Duodenal mucosa (tissue), 2 donors: Measurements from ENCODE around the gene COQ8B.

Experiments used
- H3K27ac ChIP-seq: one replicate; pipeline ENCODE4 v1.7.0; 2013; ENCODE audit warnings: low read depth, low read length
- H3K27me3 ChIP-seq, 2 donors: one replicate each; pipeline ENCODE4 v1.7.0; 2013; ENCODE audit warnings: low read length in 2 of 2, control low read depth in 1 of 2; ENCODE audit not compliant: insufficient read depth in 2 of 2, control insufficient read depth in 1 of 2
- H3K36me3 ChIP-seq, 2 donors: one replicate each; pipeline ENCODE4 v1.7.0; 2013; ENCODE audit warnings: low read length in 2 of 2, control low read depth in 1 of 2; ENCODE audit not compliant: insufficient read depth in 2 of 2, control insufficient read depth in 1 of 2
- H3K4me1 ChIP-seq, 2 donors: one replicate each; pipeline ENCODE4 v1.7.0; 2013; ENCODE audit warnings: low read length in 2 of 2, control low read depth in 1 of 2; ENCODE audit not compliant: insufficient read depth in 2 of 2, control insufficient read depth in 1 of 2
- H3K4me3 ChIP-seq, 2 donors: one replicate each; pipeline ENCODE4 v1.7.0; 2013; ENCODE audit warnings: low read length in 2 of 2, low read depth in 1 of 2
- H3K9ac ChIP-seq, 2 donors: one replicate each; pipeline ENCODE4 v1.7.0; 2013; ENCODE audit warnings: low read length in 2 of 2, low read depth in 1 of 2
- H3K9me3 ChIP-seq, 2 donors: one replicate each; pipeline ENCODE4 v1.7.0; 2013; ENCODE audit warnings: low read length in 2 of 2, control low read depth in 1 of 2; ENCODE audit not compliant: control insufficient read depth in 1 of 2

Gene COQ8B

DNA sequence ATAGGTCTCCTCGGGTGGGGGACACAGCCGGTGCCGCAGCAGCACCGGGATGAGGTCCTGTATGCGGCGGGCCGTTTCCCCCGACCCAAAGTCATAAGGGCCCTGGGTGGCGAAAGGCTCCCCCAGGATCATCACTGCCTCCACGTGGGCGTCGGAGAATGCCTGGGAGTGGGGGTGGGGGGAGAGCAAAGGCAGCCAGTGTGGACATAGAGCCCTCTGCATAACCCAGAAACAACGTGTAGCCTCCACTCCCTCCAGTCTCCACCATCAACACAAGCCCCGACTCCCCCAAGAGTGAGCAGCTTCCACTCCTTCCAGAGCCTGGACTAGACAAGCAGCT lies 24.5 kb downstream of the COQ8B start:
- H3K36me3 ChIP-seq, result peaks cover 8 to 22% of the 10 kb centered on the region in 2 donors
- no peak overlapping the region for H3K27ac ChIP-seq
- H3K27me3 ChIP-seq, result no peaks in the 10 kb centered on the region
- H3K9me3 ChIP-seq, result no peaks in the 10 kb centered on the region
- no peak overlapping the region for H3K4me3 ChIP-seq
- no peak overlapping the region for H3K9ac ChIP-seq
- H3K4me1 ChIP-seq, result peaks cover 0 to 31% of the 10 kb centered on the region in 2 donors

DNA sequence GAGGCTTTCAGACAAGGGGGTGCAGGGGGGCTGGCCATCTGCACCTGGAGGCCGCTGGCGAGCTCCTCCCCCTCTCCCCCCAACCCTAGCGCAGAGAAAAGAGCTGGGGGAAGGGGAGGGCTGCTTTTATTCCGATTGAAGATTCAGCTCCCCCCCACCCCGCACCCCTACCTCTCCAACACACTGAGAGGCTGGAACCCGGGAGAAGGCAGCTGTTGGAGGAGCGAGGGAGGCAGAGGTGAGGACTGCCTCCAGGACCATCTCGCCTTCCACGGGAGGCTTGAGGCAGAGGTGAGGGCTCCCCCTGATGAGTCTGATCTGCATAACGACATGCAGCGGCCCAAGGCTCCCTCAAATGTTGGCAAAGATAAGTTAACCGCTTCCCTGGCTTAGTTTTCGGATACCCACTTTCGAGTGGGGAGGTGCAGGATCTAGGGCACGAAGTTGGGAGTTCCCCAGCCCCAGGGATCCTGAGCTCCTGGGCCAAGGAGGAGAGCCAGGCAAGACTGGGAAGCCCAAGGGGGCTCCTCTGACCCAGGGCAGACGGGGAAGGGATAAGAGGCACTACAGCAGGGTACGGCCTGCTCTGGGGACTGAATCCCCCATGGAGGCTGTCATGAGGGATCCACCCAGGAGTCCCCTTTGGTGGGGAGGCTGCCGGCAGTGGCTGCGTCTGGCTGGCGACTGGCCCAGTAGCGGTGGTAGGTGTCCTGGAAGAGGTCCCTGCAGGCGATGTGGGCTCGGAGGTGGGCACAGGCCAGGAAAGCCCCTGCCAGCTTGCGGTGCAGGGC lies 25.1 kb downstream of the COQ8B start:
- Histone ChIP-seq H3K27ac (peak overlapping the region; percentile 71), H3K36me3 (peaks cover 7 to 23% of the 10 kb centered on the region in 2 donors), H3K27me3 (no peaks in the 10 kb centered on the region), H3K9ac (peak overlapping the region in 1 of 2 donors; percentile 57), H3K4me3 (peak overlapping the region in 1 of 2 donors; percentile 78), H3K4me1 (peaks cover 0 to 31% of the 10 kb centered on the region in 2 donors), H3K9me3 (no peaks in the 10 kb centered on the region)

DNA sequence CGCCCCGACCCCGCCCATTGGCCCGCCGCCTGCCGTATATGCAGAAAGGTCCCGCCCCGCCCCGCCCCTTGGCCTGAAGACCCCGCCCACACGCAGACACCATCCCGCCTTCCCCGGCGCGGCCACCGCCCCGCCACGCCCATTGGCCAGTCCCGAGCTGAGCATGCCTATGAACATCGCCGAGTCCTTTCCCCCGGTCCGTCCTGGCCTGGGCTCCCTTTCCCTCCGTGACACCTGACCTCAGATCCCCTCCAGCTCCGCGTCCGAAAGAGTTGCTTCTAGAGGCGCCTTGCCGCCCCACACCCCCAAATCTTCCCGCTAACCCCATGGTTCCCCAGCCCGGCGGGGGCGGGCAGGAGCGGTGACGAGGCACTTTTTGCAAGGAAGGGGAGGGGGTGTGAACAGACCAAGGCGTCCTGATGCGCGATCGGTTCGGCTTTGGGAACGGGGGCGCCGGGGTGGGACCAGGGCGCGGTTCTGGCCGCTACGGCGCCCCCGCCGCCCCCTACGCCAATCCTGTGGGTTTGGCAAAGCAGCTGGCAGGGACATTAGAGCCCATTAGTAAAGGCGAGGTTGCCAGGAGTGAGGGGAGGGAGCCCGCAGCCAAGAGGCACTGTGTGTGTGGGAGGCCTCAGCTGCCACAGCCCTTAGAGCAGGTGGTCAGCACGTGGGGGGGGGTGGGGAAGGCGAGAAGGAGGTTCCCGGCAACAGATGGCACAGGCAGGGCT lies 25.8 kb downstream of the COQ8B start:
- Histone ChIP-seq H3K4me1 (peaks cover 0 to 31% of the 10 kb centered on the region in 2 donors), H3K27me3 (no peaks in the 10 kb centered on the region), H3K36me3 (peaks cover 6 to 27% of the 10 kb centered on the region in 2 donors), H3K9ac (peak overlapping the region; percentile 57), H3K4me3 (peak overlapping the region; percentile 71 to 78), H3K27ac (peak overlapping the region; percentile 71), H3K9me3 (no peaks in the 10 kb centered on the region)

DNA sequence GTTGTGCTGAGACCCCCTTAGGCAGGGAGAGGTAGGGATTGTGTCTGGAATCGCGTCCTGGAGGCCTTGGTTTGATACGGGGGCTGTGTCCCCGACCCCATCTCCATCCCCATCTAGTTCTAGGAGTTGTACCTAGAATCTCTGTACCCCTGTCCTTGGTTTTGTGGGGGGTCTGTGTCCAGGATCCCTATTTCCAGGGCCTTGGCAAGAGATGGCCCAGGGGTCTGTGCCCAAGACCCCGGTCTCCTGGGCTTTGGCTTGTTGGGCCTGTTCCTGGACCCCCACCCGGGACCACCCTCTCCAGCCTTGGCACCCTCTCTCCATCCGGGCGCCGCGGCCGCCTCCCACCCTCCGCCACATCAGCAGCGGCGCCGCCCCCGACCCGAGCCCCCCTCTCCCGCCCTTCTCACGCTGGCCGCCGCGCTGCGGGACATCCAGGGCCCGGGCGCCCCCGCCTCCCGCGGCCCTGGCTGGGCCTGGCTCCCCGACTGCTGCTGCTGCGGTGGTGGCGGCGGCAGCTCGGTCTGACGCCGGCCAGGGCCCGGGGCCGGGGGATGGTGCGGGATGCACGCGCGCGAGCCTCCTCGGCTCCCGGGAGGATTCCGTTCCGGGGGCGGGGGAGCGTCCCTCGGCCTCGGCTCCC lies 26.5 kb downstream of the COQ8B start, which contains the start of gene NUMBL:
TSS of gene NUMBL (minus strand) at position 602 of the 643 bp plus-strand sequence. CDS start at position 434, 168 bp downstream.
- no peaks in the 10 kb centered on the region for H3K27me3 ChIP-seq
- H3K9ac ChIP-seq, result peak within 1 kb of the TSS; percentile 57
- peaks cover 12 to 28% of the 10 kb centered on the region in 2 donors for H3K36me3 ChIP-seq
- H3K4me1 ChIP-seq, result peaks cover 0 to 31% of the 10 kb centered on the region in 2 donors
- peak within 1 kb of the TSS; percentile 71 to 78 for H3K4me3 ChIP-seq
- H3K27ac ChIP-seq, result peak within 1 kb of the TSS; percentile 71
- no peaks in the 10 kb centered on the region for H3K9me3 ChIP-seq

DNA sequence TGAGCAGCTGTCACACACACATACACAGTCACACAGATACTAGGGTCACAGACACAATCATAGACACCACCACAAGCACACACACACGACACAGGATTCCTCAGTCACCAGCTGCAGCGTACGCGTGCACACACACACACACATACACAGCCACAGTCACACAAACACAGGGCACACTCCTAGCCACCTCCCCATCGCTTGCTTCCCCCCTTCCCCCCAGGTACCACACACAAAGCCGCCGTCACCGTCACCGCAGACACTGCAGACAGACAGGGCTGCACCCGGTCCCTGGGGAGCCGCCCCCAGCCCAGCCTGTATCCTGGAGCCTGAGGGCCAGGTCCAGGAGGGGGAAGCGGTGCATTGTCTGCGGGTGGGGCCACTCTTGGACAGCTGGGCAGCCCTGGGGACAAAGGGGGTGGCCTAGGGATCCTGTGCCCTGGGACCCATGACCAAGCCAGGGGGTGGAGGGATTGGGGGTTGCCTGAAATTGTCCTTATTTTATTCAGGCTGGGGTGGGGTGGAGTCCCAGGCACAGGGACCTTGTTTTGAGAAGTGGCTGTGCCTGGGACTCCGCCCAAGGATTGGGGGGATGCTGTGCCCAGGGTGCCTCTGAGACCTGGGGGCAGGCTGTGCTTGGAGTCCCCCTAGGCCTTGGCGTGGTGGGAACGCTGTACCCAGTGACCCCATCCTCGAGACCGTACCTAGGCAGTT lies 27.2 kb downstream of the COQ8B start:
- H3K4me1 ChIP-seq, result peaks cover 0 to 31% of the 10 kb centered on the region in 2 donors
- H3K36me3 ChIP-seq, result peaks cover 12 to 30% of the 10 kb centered on the region in 2 donors
- peak overlapping the region; percentile 51 for H3K27ac ChIP-seq
- no peaks in the 10 kb centered on the region for H3K27me3 ChIP-seq
- H3K9ac ChIP-seq, result peak overlapping the region; percentile 49 to 54
- H3K9me3 ChIP-seq, result no peaks in the 10 kb centered on the region
- H3K4me3 ChIP-seq, result peak overlapping the region; percentile 58 to 68

DNA sequence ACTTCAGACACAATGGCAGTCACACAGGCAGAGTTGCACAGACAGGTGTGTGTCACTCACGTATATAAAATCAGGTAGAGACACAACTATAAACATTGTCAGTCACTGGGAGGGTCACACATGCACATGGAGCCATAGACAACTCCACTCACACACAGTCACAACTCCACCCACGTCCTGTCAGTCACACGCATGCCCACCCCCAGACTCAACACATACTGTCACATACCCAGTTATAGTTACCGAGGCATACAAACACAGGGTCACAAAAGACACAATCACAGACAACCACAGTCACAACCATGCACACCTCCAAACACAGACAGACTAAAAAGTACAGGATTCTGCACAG lies 27.7 kb downstream of the COQ8B start:
- H3K9ac ChIP-seq, result peak overlapping the region; percentile 49 to 54
- peaks cover 10 to 25% of the 10 kb centered on the region in 2 donors for H3K36me3 ChIP-seq
- peaks cover 0 to 31% of the 10 kb centered on the region in 2 donors for H3K4me1 ChIP-seq
- peak overlapping the region; percentile 44 to 68 for H3K4me3 ChIP-seq
- no peak overlapping the region for H3K27ac ChIP-seq
- H3K9me3 ChIP-seq, result no peaks in the 10 kb centered on the region
- no peaks in the 10 kb centered on the region for H3K27me3 ChIP-seq

DNA sequence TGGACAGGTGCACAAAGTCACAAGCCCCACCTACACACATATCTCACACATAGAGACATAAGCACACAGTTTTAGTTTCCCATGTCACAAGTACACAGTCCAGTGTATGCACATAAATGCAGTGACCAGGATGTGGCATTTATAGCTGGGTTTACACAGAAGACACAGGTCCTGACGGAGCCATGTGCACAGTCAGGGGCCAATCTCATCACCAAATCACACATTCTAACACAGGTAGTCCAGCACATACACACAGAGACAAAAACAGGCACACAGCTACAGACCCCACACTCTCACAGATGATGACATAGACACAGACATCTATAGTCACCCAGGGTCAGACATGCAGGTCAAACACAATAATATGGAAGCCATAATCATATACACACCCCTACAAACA lies 28.4 kb downstream of the COQ8B start:
- Histone ChIP-seq H3K27me3 (no peaks in the 10 kb centered on the region), H3K9ac (no peak overlapping the region), H3K27ac (no peak overlapping the region), H3K9me3 (no peaks in the 10 kb centered on the region), H3K4me1 (peaks cover 0 to 31% of the 10 kb centered on the region in 2 donors), H3K4me3 (peak overlapping the region; percentile 14 to 68), H3K36me3 (peaks cover 10 to 22% of the 10 kb centered on the region in 2 donors)

DNA sequence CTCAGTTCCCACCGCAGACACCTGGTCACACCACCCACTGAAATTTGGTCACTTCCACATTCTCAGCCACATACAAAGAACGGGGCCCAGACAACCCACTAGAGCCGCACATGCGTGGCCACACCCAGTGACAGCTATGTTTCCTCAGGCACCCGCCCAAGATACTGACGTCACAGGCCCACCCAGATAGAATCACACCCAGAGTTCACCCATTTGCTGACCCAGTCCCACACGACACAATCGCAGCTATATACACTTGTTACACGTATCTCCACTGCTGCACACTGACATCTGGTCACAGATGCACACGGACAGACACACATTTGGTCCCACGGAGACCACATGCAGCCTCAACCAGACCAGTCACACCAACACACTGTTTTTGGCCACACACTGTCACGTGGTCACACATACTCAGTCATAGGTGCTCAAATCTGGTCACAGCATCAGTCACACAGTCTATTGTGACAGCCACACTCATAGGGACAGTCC lies 29.1 kb downstream of the COQ8B start:
- peaks cover 0 to 31% of the 10 kb centered on the region in 2 donors for H3K4me1 ChIP-seq
- H3K4me3 ChIP-seq, result peak overlapping the region; percentile 14 to 40
- no peaks in the 10 kb centered on the region for H3K9me3 ChIP-seq
- H3K36me3 ChIP-seq, result peaks cover 10 to 21% of the 10 kb centered on the region in 2 donors
- H3K27me3 ChIP-seq, result no peaks in the 10 kb centered on the region
- peak overlapping the region in 1 of 2 donors; percentile 9 for H3K9ac ChIP-seq
- H3K27ac ChIP-seq, result peak overlapping the region; percentile 2

DNA sequence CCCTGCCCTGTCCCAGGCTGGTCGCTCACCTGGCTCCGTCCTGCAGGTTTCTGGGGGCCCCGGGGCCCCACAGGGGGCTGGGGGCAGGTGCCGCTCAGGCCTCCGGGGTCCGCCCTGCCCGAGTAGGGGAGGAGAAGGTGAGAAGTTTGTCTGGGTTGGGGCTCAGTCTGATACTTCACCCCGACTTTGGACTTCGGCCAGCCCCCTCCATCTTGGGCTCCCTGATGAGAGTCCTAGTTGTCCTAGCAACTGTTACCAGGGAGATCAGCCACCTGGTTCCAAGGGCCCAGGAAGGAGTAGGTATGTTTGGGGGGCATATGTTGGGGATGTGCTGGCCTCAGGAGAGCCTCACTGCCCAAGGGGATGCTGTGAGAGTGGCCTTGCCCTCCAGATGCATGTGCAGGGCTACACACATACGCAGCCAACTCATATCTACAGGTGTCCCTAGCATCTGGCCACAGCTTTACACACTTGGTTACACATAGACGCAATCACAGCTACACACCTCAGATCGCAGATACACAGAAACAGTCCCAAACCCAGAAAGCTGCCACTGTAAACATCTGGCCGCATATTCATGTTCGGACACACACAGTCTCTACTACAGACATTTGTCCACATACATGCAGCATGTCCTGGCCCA lies 29.7 kb downstream of the COQ8B start:
- Histone ChIP-seq H3K27me3 (no peaks in the 10 kb centered on the region), H3K9me3 (no peaks in the 10 kb centered on the region), H3K9ac (no peak overlapping the region), H3K4me3 (no peak overlapping the region), H3K27ac (peak overlapping the region; percentile 2), H3K4me1 (peaks cover 0 to 31% of the 10 kb centered on the region in 2 donors), H3K36me3 (peaks cover 13 to 23% of the 10 kb centered on the region in 2 donors)
